GM18520 (cell line): ENCODE data around the gene CHST13.
"Not testable (repeated sequence)": the region's sequence is repeated elsewhere in the genome, so short reads cannot be mapped to it uniquely, and the experiment has no call there.

Experiments
- ATAC-seq: cut with Tn5 transposase; IDR thresholded peaks from one replicate; pipeline ENCODE4 v1.9.1; 2021; ENCODE audit not compliant: unreplicated experiment

The CHST13 gene

DNA sequence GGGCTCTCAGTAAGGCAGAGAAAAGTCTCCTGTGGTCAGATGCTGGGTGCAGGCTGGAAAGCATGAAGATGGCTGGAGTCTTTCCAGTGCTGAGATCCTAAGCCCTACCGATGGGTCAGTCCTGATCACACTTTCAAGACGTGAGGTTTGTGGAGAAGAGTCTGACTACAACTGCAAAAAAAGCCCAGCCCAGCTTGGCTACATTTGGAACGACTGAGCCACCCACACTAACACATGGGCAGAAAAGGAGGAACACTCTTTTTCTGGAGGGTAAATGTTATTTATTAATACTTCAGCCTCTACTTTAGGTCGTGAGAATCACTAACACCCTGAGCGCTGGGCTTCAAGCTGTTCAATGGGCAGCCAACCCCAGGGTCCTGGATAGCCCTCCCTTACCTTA is 56.8 kb downstream of the CHST13 start:
- no peak for ATAC-seq

DNA sequence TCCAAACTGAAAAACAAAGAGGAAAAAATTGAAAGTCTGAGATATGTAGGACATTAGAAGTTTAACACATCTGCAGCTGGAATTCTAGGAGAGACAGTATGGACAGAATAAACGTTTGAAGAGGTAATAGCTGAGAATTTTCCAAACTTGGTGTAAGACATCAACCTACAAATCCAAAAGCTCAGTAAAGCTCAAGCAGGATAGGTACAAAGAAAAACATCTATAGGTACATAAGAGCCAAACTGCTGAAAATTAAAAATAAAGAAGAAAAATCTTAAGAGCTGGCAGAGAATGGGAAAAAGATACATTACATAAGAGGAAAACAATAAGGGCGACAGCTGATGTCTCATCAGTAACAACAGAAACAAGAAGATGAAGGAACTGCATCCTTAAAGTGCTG is 57.6 kb downstream of the CHST13 start:
- ATAC-seq = no peak

- no peak for ATAC-seq
These were observed 58.4 kb downstream of the CHST13 start for GRCh38 chr3:126582311-126582710.

- ATAC-seq = not testable (repeated sequence)
These were observed 67.6 kb downstream of the CHST13 start for GRCh38 chr3:126591515-126591914.
